ENCODE results near the gene POLE. TPM values are rescaled to one million over a fixed set of nuclear protein-coding genes. Genes with fewer than 3 reads are reported as not detected.

POLE gene
- total and polyA plus RNA-seq, 2 experiments from 2014 or later = 26.6 to 34.2 TPM

- H3K4me2 ChIP-seq = no peak overlapping the region
- no peaks in the 10 kb centered on the region for H3K9me3 ChIP-seq (ENCODE audit: low read depth)
- no peaks in the 10 kb centered on the region for H3K4me1 ChIP-seq (ENCODE audit: insufficient read depth)
- no peak overlapping the region for H3K4me3 ChIP-seq
- H4K20me1 ChIP-seq (ENCODE audit: insufficient read depth, poor library complexity, severe bottlenecking) = no peaks in the 10 kb centered on the region
- no peak overlapping the region for H3K27ac ChIP-seq
- DNase-seq (ENCODE audit: low spot score) = no peak
- no peak overlapping the region for H2AFZ ChIP-seq
- H3K79me2 ChIP-seq = no peaks in the 10 kb centered on the region
- WGBS (ENCODE audit: low lambda C conversion rate, missing lambda C conversion rate) = 89% methylated on average over 19 of the region's 19 CpGs
- H3K27me3 ChIP-seq = no peaks in the 10 kb centered on the region
- TF ChIP-seq EZH2 (IDR thresholded peaks at IDR 0.05; ENCODE audit: borderline replicate concordance) (no peak), EZH2phosphoT487 (IDR thresholded peaks at IDR 0.05; ENCODE audit: low read depth, severe bottlenecking, unreplicated experiment) (no peak), CTCF (IDR thresholded peaks at IDR 0.05; ENCODE audit: poor library complexity) (no peak)
- H3K9me2 ChIP-seq (replicated peaks; ENCODE audit: insufficient read depth) = no peaks in the 10 kb centered on the region
- H3K36me3 ChIP-seq (replicated peaks; ENCODE audit: insufficient read depth, low read depth) = no peaks in the 10 kb centered on the region
These were observed 98.1 kb downstream of the POLE start for GRCh38 chr12:132588821-132589669.

GRCh38 chr12:132588319-132588718 lies 98.8 kb downstream of the POLE start:
- Histone ChIP-seq H3K4me1 (ENCODE audit: insufficient read depth) (no peaks in the 10 kb centered on the region), H4K20me1 (ENCODE audit: insufficient read depth, poor library complexity, severe bottlenecking) (no peaks in the 10 kb centered on the region), H3K9me2 (replicated peaks; ENCODE audit: insufficient read depth) (no peaks in the 10 kb centered on the region), H3K27ac (no peak overlapping the region), H3K27me3 (no peaks in the 10 kb centered on the region), H3K36me3 (replicated peaks; ENCODE audit: insufficient read depth, low read depth) (no peaks in the 10 kb centered on the region), H3K9me3 (ENCODE audit: low read depth) (no peaks in the 10 kb centered on the region), H2AFZ (no peak overlapping the region), H3K4me2 (no peak overlapping the region), H3K4me3 (no peak overlapping the region), H3K79me2 (no peaks in the 10 kb centered on the region)
- no peak for DNase-seq (ENCODE audit: low spot score)
- TF ChIP-seq EZH2phosphoT487 (IDR thresholded peaks at IDR 0.05; ENCODE audit: low read depth, severe bottlenecking, unreplicated experiment) (no peak), CTCF (IDR thresholded peaks at IDR 0.05; ENCODE audit: poor library complexity) (no peak), EZH2 (IDR thresholded peaks at IDR 0.05; ENCODE audit: borderline replicate concordance) (no peak)
- 83% methylated on average over 6 of the region's 6 CpGs for WGBS (ENCODE audit: low lambda C conversion rate, missing lambda C conversion rate)

DNA sequence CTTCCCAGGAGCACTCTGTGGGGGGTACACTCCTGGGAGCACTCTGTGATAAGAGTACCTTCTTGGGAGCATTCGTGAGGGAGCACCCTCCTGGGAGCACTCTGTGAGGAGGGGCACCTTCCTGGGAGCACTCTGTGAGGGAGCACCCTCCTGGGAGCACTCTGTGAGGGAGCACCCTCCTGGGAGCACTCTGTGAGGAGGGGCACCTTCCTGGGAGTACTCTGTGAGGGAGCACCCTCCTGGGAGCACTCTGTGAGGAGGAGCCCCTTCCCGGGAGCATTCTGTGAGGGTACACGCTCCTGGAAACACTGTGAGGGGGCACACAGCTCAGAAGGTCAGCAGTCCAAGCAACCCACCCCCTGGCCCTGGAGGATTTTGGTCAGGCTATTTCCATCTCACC lies 99.4 kb downstream of the POLE start:
- H3K36me3 ChIP-seq (replicated peaks; ENCODE audit: insufficient read depth, low read depth) = no peaks in the 10 kb centered on the region
- peaks cover 2% of the 10 kb centered on the region for H3K27me3 ChIP-seq
- WGBS (ENCODE audit: low lambda C conversion rate, missing lambda C conversion rate) = 82% methylated on average over 3 of the region's 3 CpGs

More for the DNA sequence above, 99.4 kb downstream of the POLE start:
- Histone ChIP-seq H4K20me1 (ENCODE audit: insufficient read depth, poor library complexity, severe bottlenecking) (no peaks in the 10 kb centered on the region), H3K4me3 (no peak overlapping the region), H3K9me2 (replicated peaks; ENCODE audit: insufficient read depth) (no peaks in the 10 kb centered on the region), H3K4me2 (no peak overlapping the region), H2AFZ (no peak overlapping the region), H3K27ac (no peak overlapping the region), H3K4me1 (ENCODE audit: insufficient read depth) (no peaks in the 10 kb centered on the region), H3K9me3 (ENCODE audit: low read depth) (no peaks in the 10 kb centered on the region), H3K79me2 (no peaks in the 10 kb centered on the region)
- DNase-seq (ENCODE audit: low spot score) = no peak
- TF ChIP-seq EZH2 (IDR thresholded peaks at IDR 0.05; ENCODE audit: borderline replicate concordance) (no peak), EZH2phosphoT487 (IDR thresholded peaks at IDR 0.05; ENCODE audit: low read depth, severe bottlenecking, unreplicated experiment) (no peak), CTCF (IDR thresholded peaks at IDR 0.05; ENCODE audit: poor library complexity) (no peak)

Data from hepatocyte (in vitro differentiated cells).